Fibroblast of pulmonary artery (primary cell): ENCODE results near the gene GPR176.
A peak's percentile ranks its signal among the peaks of the same experiment; 100 is the strongest.

Experiments
- DNase-seq: peaks from one replicate; pipeline ENCODE4 v3.0.0-alpha.2; 2010; ENCODE audit warnings: low read depth
- H3K4me3 ChIP-seq: replicated peaks from 2 replicates; pipeline ENCODE4 v1.5.1; 2011; ENCODE audit warnings: low read depth, mild to moderate bottlenecking, control low read depth, low read length, moderate library complexity
- TF ChIP-seq, protein P1 (sequence below): IDR thresholded peaks from 2 replicates; pipeline ENCODE4 v1.5.1; 2011; ENCODE audit warnings: mild to moderate bottlenecking, control low read depth, low read length, inconsistent platforms; ENCODE audit errors: missing control alignments

Gene GPR176

DNA sequence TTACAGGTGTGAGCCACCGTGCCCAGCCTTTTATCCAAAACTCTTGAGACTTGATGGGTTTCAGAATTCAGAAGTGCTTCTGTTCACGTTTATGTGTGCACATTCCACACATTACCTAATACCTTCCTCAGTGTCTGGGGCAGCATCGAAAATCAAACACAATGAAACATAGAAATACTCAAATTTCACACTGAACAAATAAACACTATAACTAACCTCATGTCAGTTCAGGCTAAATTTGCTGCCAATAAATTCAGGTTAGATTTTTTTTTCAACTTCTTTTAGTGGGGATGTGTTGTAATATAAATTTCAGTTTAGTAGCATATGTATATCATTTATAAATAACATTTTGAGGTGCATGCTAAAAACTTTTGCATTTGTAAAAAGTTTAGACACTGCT, 16.6 kb upstream of the GPR176 start:
- TF ChIP-seq, protein P1, sequence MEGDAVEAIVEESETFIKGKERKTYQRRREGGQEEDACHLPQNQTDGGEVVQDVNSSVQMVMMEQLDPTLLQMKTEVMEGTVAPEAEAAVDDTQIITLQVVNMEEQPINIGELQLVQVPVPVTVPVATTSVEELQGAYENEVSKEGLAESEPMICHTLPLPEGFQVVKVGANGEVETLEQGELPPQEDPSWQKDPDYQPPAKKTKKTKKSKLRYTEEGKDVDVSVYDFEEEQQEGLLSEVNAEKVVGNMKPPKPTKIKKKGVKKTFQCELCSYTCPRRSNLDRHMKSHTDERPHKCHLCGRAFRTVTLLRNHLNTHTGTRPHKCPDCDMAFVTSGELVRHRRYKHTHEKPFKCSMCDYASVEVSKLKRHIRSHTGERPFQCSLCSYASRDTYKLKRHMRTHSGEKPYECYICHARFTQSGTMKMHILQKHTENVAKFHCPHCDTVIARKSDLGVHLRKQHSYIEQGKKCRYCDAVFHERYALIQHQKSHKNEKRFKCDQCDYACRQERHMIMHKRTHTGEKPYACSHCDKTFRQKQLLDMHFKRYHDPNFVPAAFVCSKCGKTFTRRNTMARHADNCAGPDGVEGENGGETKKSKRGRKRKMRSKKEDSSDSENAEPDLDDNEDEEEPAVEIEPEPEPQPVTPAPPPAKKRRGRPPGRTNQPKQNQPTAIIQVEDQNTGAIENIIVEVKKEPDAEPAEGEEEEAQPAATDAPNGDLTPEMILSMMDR, result no peak
- DNase-seq, result no peak
- no peak overlapping the region for H3K4me3 ChIP-seq

DNA sequence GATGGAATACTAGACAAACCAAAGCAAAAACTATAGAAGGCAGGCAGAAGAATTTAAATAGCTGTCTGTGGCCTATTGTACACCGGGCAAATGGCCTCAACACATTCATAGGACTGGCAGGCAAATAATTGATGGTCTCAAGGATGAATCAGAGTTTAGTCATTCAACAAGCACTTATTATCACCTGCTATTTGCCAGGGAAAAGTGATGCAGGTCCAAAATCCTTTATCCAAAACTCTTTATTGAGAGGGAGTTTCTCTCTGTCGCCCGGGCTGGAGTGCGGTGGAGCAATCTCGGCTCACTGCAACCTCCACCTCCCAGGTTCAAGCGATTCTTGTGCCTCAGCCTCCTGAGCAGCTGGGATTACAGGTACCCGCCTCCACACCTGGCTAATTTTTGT, 16.1 kb upstream of the GPR176 start:
- DNase-seq, result peak; percentile 31
- no peak overlapping the region for H3K4me3 ChIP-seq
- TF ChIP-seq, protein P1, result no peak

DNA sequence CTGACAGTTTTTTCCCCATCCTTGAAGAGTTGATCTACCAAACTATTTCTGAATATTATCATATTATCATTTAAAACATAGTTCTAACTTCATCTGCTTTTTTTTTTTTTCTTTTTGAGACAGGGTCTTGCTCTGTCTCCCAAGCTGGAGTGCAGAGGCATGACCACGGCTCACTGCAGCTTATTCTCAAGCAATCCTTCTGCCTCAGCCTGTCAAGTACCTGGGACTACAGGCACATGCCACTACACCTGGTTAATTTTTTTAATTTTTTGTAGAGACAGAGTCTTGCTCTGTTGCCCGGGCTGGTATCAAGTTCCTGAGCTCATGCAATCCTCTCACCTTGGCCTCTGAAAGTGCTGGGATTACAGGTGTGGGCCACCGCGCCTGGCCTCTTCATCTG, 15.2 kb upstream of the GPR176 start:
- DNase-seq, result no peak
- TF ChIP-seq, protein P1, result no peak
- peak overlapping the region; percentile 80 for H3K4me3 ChIP-seq

DNA sequence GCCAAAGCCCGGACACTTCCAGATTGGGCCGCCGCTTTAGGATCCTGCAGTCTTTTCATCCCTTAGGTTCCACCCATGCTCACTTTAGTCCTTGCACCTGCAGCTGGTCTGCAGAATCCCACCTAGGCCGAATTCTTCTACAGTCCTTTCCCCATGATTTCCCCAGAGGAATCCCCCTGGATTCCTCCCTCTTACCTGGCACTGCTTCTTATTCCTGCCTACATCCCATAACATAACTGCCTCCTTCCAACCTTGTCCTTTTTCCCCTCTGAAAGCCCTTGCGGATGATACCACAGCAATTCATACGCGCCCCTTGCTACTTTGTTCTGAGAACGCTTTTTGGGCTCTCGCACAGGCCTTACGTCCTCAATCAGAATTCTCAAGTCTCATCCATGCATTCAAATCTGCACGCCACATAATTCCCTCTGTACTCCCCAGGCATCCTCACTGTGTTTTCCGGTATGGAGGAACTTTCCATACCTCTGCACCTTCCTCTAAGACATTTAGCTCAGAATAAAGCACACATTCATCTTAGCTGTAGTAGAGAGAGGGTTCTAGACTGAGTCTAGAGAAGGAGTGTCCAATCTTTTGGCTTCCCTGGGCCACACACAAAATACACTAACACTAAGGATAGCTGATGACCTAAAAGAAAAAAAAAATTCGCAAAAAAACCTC, 14.5 kb upstream of the GPR176 start:
- peak; percentile 29 for DNase-seq
- TF ChIP-seq, protein P1, result no peak
- peak overlapping the region; percentile 80 for H3K4me3 ChIP-seq

DNA sequence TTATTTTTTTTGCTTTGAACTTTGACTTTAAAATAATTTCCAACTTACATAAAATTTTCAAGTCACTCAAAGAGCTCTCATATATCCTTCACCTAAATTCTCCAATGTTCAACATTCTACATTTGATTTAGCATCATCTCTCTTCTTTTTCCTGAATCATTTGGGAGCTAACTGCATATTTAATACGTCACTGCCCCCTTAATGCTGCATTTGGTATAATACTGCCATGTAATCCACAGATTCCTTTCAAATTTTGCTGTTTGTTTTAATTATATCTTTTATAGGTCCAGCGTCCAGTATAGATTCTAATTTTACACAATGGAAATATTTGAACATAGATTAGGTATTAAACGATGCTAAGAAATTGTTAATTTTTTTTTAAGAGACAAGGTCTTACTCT, 11.5 kb upstream of the GPR176 start:
- peak; percentile 40 for DNase-seq
- no peak overlapping the region for H3K4me3 ChIP-seq
- TF ChIP-seq, protein P1, result peak; percentile 31

DNA sequence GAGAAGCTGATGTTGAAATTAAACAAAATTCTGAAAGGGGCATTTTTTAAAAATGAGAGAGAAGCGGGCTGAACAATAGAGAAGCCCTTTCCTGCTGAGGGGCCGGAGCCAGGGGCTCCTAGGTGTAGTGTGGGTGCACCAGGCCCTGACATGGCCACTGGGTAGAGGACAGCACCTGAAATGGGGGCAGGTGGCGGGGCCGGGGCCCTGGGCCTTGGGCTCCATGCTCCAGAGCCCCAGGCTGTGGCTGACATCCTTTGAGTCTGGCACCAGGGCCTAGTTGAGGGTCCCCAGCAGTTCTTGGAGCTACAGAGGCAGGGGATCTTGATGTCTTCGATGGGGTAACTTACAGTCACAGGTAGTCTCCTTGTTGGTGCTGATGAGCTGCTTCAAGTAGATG, 6.5 kb upstream of the GPR176 start:
- TF ChIP-seq, protein P1, result no peak
- H3K4me3 ChIP-seq, result no peak overlapping the region
- no peak for DNase-seq
